COLO668 (cell line): ENCODE data around the gene ADRA2C.

ENCODE experiments used
- DNase-seq: peaks from one replicate; lab custom pipeline; 2025; ENCODE audit not compliant: unreplicated experiment; lab: John Stamatoyannopoulos, UW

ADRA2C gene

GRCh38 chr4:3766036-3766784 lies at the start of gene ADRA2C:
ADRA2C (plus strand) TSS chr4:3766385; CDS start chr4:3766607, 222 bp downstream.
- peak; percentile 79 for DNase-seq

GRCh38 chr4:3716631-3717235 lies 49.5 kb upstream of the ADRA2C start:
- no peak for DNase-seq

GRCh38 chr4:3717241-3717640 lies 48.9 kb upstream of the ADRA2C start:
- no peak for DNase-seq

GRCh38 chr4:3718462-3718861 lies 47.7 kb upstream of the ADRA2C start:
- DNase-seq, result no peak

- no peak for DNase-seq
Measured at GRCh38 chr4:3719191-3719590, 47.0 kb upstream of the ADRA2C start.

- DNase-seq, result no peak
Measured at GRCh38 chr4:3719836-3720235, 46.3 kb upstream of the ADRA2C start.

GRCh38 chr4:3720466-3720865 lies 45.7 kb upstream of the ADRA2C start:
- no peak for DNase-seq

- DNase-seq, result no peak
Measured at GRCh38 chr4:3721186-3721585, 45.0 kb upstream of the ADRA2C start.

GRCh38 chr4:3721627-3722026 lies 44.6 kb upstream of the ADRA2C start:
- no peak for DNase-seq

- no peak for DNase-seq
Measured at GRCh38 chr4:3722446-3723231, 43.5 kb upstream of the ADRA2C start.

- no peak for DNase-seq
Measured at GRCh38 chr4:3723232-3723642, 42.9 kb upstream of the ADRA2C start.

GRCh38 chr4:3724319-3725231 lies 41.6 kb upstream of the ADRA2C start:
- DNase-seq, result peak; percentile 21

GRCh38 chr4:3725936-3726870 lies 40.0 kb upstream of the ADRA2C start:
- peak; percentile 8 for DNase-seq

GRCh38 chr4:3727847-3728469 lies 38.2 kb upstream of the ADRA2C start:
- DNase-seq, result peak; percentile 9

GRCh38 chr4:3729188-3729881 lies 36.9 kb upstream of the ADRA2C start:
- peak; percentile 37 for DNase-seq

- DNase-seq, result no peak
Measured at GRCh38 chr4:3729882-3730226, 36.3 kb upstream of the ADRA2C start.

- peak; percentile 49 for DNase-seq
Measured at GRCh38 chr4:3730422-3731190, 35.6 kb upstream of the ADRA2C start.
